ENCODE results near the gene SLC45A2.

DNA sequence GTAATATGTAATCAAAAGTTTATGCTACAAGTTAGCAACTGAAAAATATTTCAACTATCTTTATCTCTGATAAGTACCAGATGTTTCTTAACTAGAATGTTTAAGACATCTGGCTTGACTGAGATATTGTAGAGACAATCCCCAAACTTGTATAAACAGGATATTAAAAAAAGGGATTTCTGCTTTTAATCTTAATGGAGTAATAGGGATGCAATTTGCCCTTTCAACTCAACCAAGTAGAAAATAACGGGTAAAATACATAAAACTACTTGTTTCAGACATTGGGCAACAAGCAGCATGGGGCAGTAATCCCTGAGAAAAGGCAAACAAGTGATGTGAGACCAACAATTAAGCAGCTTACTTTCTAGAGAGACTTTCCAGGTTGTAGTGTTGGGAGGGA is 83.3 kb downstream of the SLC45A2 start:
- TF ChIP-seq, protein P1, sequence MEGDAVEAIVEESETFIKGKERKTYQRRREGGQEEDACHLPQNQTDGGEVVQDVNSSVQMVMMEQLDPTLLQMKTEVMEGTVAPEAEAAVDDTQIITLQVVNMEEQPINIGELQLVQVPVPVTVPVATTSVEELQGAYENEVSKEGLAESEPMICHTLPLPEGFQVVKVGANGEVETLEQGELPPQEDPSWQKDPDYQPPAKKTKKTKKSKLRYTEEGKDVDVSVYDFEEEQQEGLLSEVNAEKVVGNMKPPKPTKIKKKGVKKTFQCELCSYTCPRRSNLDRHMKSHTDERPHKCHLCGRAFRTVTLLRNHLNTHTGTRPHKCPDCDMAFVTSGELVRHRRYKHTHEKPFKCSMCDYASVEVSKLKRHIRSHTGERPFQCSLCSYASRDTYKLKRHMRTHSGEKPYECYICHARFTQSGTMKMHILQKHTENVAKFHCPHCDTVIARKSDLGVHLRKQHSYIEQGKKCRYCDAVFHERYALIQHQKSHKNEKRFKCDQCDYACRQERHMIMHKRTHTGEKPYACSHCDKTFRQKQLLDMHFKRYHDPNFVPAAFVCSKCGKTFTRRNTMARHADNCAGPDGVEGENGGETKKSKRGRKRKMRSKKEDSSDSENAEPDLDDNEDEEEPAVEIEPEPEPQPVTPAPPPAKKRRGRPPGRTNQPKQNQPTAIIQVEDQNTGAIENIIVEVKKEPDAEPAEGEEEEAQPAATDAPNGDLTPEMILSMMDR (IDR thresholded peaks at IDR 0.05): no peak
- no peak for TF ChIP-seq ZFX (IDR thresholded peaks at IDR 0.05; ENCODE audit: borderline replicate concordance)
